Myocyte (in vitro differentiated cells): ENCODE results near the gene FAM170B. TPM values are rescaled to one million over a fixed set of nuclear protein-coding genes. Genes with fewer than 3 reads are reported as not detected.

Source experiments
- DNase-seq: peaks from one replicate; pipeline ENCODE4 v3.0.0-alpha.2; 2012; ENCODE audit warnings: low read depth
- polyA plus RNA-seq: library from polyadenylated mRNA; unstranded; fragments of >200 nt; gene quantifications from one replicate; pipeline ENCODE4 v1.2.1, GENCODE V29; 2012; ENCODE audit warnings: missing spikeins
- total RNA-seq: library from RNA; depleted of rRNA; stranded (reverse); fragments of >200 nt; gene quantifications from 2 replicates; pipeline ENCODE4 v1.2.3, GENCODE V29; 2014

FAM170B gene
- not detected in 2 replicates for total RNA-seq
- not detected for polyA plus RNA-seq

- DNase-seq, result no peak
Observed at GRCh38 chr10:49133706-49134248, at the start of gene FAM170B. Gene FAM170B (minus strand): TSS chr10:49134021. CDS start chr10:49133918, 103 bp downstream.

DNA sequence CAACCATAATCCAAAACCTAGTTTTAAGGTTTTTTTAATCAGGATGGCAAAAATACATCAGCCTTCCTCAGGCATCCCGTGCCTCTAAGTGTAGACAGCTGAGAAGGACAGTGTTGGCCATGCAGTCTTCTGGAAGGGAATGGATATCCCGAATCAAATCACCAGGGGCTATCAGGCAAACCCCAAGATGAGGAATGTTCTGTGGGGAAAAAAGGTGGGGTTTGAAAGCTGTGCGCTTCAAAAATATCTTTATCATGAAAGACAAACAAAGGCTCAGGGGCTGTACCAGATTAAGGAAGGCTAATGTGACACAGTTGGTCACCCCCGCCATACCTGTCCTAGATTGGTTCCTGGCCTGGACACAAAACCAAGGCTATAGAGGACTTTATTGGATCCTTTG is 49.0 kb upstream of the FAM170B start:
- no peak for DNase-seq

- no peak for DNase-seq
Observed at GRCh38 chr10:49180444-49180860, 46.6 kb upstream of the FAM170B start.

DNA sequence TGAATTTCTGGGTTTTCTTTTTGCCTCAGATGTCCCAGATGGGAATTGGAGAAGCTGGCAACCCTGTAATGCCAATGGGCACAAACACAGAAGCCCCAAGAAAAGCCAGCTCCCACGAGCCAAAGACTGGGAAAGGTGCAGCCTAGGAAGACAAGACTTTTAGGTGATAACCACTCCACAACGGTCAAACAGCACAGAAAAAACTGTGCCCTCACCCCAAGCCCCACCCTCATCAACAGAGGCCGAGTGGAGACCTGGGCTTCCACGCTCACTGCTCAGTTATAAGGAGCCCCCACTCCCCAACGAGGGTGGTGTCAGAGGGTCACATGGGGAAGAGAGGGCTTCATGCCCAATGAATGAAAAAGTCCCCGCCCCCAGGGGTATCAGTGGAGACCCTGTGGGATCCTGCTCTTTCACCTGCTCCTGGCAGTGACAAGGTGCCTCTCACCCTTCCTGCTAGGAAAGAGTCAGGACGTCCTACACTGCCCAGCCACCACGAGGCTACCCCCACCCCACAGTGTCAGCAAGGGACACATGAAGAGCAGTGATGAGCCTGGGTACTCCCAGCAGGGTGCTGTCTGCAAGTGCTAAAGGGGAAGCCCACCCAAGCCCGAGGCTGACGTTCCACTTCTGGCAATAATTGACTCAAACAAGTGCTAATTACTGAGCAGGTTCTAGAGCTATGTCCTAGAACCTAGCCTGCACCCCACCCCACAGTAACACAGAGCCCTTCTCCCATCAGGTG is 46.0 kb upstream of the FAM170B start:
- DNase-seq, result no peak

DNA sequence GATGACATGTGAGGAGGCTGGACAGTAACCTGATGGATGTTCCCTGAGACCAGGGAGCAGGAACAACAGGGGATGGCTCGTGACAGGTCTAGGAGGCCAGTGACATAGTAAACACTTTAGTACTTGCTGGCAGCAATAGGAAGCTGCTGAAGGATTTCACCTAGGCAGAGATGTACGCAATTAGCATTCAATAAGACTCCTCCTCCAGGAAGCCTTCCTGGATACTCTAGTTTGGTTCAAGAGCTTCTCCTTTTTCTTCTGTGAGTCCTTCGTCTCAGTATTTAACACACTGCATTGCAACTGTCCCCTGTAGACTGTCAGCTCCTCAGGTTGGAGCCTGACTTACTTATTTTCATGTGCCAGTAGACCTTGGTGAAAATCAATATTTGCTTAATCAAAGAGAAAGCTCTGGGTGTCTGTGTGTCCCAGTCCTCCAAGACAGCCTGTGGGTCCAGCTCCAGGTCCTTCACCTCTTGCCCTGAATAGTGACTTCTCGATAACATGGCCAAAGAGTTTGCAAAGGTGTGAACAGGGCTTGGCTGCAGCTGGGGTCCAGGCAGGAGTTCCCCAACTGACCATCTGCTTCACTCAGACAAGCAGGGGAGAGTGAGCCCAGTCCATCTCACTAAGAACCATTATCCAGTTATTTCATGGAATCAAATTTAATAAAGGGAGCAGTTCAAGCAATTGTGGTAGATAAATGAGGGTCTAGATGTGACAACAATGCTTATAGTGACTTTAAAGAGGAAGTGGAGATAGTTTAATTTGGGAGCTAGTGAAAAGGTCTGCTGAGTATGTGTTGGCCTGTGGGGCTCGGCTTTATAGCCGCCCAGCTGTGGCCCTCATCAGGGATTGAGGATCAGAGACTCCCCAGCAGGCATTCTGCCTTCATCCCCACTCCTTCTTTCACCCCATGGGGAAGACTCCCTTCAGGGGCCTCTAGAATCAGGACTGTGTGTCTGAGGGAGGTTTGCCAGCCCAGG is 45.0 kb upstream of the FAM170B start:
- DNase-seq, result no peak

- peak; percentile 87 for DNase-seq
Observed at GRCh38 chr10:49177391-49178355, 43.9 kb upstream of the FAM170B start.

DNA sequence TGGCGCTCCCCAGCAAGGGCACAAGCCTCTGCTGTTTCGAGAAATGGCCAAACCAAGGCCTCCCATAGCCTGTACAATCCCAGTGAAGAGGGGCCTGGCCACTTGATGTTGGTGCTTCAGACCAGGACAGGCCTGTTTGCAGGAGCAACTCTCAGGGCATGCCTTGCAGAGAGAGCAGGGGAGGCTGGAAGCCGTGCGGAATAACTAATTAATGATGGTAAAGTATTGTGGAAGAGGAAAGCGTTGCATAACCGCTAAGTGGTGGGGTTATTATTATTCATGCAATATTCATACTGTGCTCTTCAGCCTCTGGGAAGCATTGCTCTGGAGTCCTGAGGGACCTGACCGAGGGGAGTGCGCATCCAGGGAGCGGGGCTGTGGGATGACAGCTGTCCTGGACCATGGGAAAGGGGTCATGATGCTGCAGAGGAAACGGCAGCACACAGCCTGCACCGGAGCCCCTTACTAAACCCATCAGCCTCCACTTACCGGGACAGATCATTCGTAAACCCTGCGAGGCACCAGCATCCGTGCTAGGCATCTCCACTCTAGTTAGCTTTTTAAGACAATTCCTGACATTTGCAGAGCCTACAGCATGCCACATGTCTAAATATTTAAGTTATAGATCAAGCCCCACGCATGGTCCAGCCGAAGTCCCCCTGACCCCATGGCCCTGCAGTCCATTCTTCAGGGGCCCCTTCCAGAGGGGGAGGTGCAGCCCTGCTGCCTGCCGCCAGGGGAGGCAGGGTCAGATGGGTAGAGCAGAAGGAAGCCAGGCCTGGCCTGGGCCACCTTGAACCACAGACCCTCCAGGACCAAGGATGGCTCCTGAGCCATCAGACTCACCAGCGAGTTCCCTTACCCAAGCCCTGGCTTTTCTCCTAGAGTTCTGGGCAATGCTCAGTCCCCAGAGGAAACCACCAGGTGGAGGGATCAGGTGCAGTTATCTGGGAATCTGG is 42.8 kb upstream of the FAM170B start:
- no peak for DNase-seq

DNA sequence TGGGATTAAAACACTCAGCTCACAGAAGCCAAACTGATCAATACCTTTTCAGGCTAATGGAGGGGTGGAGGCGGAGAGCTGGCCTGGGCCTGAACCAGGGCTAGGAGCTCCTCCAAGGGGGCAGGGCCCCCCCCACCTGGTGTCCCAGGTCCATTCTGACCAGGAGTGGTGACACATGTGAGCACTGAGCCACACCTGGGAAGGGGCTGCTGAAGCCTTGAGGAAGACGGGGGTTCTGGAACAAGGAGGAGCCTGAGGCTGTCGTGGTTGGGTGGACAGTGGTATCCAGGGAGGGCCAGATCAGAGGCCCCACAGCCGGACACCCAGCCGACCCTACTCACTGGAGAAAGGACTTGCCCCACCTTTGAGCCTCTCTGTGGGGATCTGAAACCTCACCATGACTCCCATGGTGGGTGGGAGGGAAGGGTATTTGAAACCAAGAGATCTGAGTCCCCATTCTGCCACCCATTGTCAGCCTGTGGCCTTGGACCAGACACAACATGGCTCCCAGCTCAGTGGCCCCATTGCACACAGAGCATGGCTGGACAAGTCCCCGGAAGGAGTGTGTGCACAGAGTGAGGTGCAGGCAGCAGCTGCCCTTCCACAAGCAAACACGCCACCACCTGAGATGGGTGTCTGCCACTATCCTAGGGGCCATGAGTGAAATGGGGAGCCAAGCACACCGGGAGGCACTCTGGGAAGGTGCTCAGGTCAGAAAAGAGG is 41.9 kb upstream of the FAM170B start:
- DNase-seq, result no peak

DNA sequence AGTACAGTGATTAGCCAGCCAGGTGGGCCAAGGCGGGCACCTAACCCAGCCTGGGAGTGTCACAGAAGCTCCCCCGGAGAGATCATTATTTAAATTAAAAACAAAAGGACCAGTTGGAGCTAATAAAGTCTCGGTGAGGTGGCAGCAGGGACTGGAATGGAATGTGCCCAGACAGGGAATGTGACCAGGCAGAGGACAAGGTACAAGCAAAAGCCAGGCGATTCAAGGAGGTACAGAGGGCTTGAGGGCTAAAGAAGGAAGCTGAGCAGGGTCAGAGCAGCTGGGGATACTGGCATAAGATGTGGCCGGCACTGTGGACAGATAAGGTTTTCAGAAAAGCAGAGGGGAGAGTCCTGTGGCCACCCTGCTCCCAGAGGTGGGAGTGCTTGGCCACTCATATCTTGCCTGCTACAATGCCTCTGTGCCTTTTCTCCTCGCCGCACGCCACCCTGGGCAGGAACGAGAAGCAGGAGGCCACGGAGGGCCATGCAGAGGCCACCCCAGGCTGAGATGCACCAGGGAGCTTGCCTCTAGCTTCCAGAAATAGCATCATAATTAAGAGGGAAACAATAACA is 41.2 kb upstream of the FAM170B start:
- DNase-seq, result no peak

- no peak for DNase-seq
Observed at GRCh38 chr10:49174261-49174925, 40.6 kb upstream of the FAM170B start.

GRCh38 chr10:49173853-49174252 is 40.0 kb upstream of the FAM170B start:
- DNase-seq, result no peak

DNA sequence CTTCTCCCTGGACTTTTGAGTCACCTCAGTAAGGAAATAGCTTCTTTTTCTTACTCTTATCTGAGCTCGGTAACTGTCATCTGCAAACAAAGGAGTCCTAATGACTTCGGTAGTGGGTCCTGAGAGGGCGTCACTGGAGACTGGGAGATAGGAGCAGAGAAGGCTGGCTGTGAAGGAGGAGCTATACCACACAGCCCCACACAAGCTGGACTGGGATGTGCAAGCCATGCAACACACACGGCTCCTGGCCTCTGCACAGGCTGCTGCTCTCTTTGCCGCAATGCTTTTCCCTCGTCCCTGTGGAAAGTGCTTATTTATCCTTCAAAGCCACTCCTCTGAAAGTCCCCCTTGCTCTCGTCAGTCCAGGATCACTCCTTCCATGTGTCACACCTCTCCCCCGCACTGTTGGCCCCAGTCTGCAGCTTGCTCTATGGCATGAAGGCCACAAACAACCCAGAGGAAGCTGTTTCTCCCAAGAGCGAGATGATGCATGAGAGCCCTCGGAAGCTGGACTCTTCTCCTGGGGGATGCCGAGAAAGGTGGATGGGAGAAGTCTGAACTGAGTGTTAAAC is 39.5 kb upstream of the FAM170B start:
- DNase-seq, result no peak

- no peak for DNase-seq
Observed at GRCh38 chr10:49172777-49173132, 38.9 kb upstream of the FAM170B start.

- DNase-seq, result no peak
Observed at GRCh38 chr10:49172061-49172776, 38.4 kb upstream of the FAM170B start.

- DNase-seq, result peak; percentile 54
Observed at GRCh38 chr10:49171326-49172060, 37.7 kb upstream of the FAM170B start.

DNA sequence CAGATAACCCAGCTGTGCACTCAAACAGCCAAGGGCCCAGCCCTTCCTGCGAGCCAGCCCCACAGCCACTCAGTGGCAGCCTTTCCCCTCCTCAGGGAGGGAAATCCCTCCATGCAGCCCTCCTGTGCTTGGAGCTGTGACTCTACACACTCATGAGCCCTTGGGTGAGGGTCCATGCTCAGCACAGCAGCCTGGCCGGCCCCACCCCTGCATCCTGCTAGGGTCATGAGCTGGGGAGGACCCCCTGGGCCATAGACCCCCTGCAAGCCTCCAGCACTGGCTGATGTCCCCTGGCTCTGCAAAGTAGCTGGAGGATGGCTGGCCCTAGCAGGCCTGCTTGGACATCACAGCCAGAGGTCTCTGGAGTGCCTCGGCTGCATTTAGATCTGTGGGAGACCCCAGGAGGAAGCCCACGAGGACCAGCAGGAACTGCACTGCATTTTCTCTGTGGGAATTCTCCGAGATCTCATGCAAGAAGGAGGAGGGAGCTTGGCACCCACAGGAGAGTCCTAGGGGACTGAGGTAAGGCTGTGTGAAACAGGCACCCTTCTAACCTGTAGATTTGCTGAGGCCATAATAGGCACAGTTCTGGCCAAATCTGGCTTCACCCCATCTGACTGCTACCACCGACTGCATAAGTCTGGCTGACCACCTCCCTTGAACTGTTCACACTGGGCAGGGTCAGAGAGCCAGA is 37.0 kb upstream of the FAM170B start:
- DNase-seq, result peak; percentile 28
